WTC11 (cell line): ENCODE data around the gene DNAH17. TPM values are rescaled to one million over a fixed set of nuclear protein-coding genes. Genes with fewer than 3 reads are reported as not detected.

Experiments
- ATAC-seq: fragments of 200-7000 bp; cut with Tn5 transposase; 2 replicates; pipeline ENCODE4 v1.10.0; 2021; ENCODE audit warnings: mild to moderate bottlenecking, moderate library complexity
- CTCF ChIA-PET: fragments of 300-600 bp; sonication (Branson Sonifier 250); formaldehyde crosslinking; loops from one replicate; lab custom pipeline; 2021; ENCODE audit warnings: antibody characterized with exemption; lab: Charles Lee
- POLR2A ChIA-PET: fragments of 350-600 bp; sonication (Branson Sonifier 250); formaldehyde crosslinking; loops from one replicate; lab custom pipeline; 2021; ENCODE audit warnings: antibody characterized with exemption; lab: Charles Lee
- DNase-seq: peaks from one replicate; pipeline ENCODE4 v3.0.0; 2021; ENCODE audit warnings: low spot score
- H3K27ac Mint-ChIP-seq: 2 replicates; pipeline ENCODE4 v1.8.0; 2021; ENCODE audit warnings: mixed read lengths
- H3K27me3 Mint-ChIP-seq: 2 replicates; pipeline ENCODE4 v1.8.0; 2021; ENCODE audit warnings: low read depth, mild to moderate bottlenecking, moderate library complexity, mixed read lengths
- H3K36me3 Mint-ChIP-seq: 2 replicates; pipeline ENCODE4 v1.8.0; 2021; ENCODE audit warnings: mixed read lengths
- H3K4me1 Mint-ChIP-seq: 2 replicates; pipeline ENCODE4 v1.8.0; 2022; ENCODE audit warnings: mixed read lengths
- H3K4me3 Mint-ChIP-seq: 2 replicates; pipeline ENCODE4 v1.8.0; 2021; ENCODE audit warnings: mild to moderate bottlenecking, moderate library complexity, mixed read lengths
- H3K9me3 Mint-ChIP-seq: 2 replicates; pipeline ENCODE4 v1.8.0; 2021; ENCODE audit warnings: mixed read lengths
- AR ChIP-seq: fragments of 250-450 bp; sonication (Bioruptor Pico); IDR thresholded peaks from 2 replicates; pipeline ENCODE4 v1.9.0; 2021; ENCODE audit warnings: mild to moderate bottlenecking
- ATF3 ChIP-seq: sonication (generic); formaldehyde crosslinking; conservative IDR thresholded peaks from 2 replicates; pipeline ENCODE4 v1.8.1; 2022; ENCODE audit warnings: mild to moderate bottlenecking, missing genetic modification reagents
- ATF6 ChIP-seq: sonication (generic); formaldehyde crosslinking; IDR thresholded peaks from 2 replicates; pipeline ENCODE4 v1.8.1; 2023; ENCODE audit warnings: mild to moderate bottlenecking, missing genetic modification reagents
- ESRRA ChIP-seq: sonication (generic); formaldehyde crosslinking; IDR thresholded peaks from 2 replicates; pipeline ENCODE4 v1.8.1; 2022; ENCODE audit warnings: mild to moderate bottlenecking, missing genetic modification reagents, borderline replicate concordance
- FOXP1 ChIP-seq: sonication (generic); formaldehyde crosslinking; IDR thresholded peaks from 2 replicates; pipeline ENCODE4 v1.8.0; 2022; ENCODE audit warnings: missing genetic modification reagents, mild to moderate bottlenecking, moderate library complexity, borderline replicate concordance
- GABPB1 ChIP-seq: sonication (generic); formaldehyde crosslinking; IDR thresholded peaks from 2 replicates; pipeline ENCODE4 v1.8.1; 2023; ENCODE audit warnings: mild to moderate bottlenecking, missing genetic modification reagents
- HMGXB4 ChIP-seq: sonication (generic); formaldehyde crosslinking; IDR thresholded peaks from 2 replicates; pipeline ENCODE4 v1.8.1; 2023; ENCODE audit warnings: mild to moderate bottlenecking, moderate library complexity, missing genetic modification reagents
- JUN ChIP-seq: sonication (generic); formaldehyde crosslinking; IDR thresholded peaks from 2 replicates; pipeline ENCODE4 v1.8.0; 2023; ENCODE audit warnings: mild to moderate bottlenecking, missing genetic modification reagents
- MXD4 ChIP-seq: fragments of 250-450 bp; sonication (Bioruptor Pico); IDR thresholded peaks from 2 replicates; pipeline ENCODE4 v1.8.0; 2021; ENCODE audit warnings: mild to moderate bottlenecking, moderate library complexity, borderline replicate concordance
- MYBL2 ChIP-seq: sonication (generic); formaldehyde crosslinking; IDR thresholded peaks from 2 replicates; pipeline ENCODE4 v1.8.1; 2023; ENCODE audit warnings: mild to moderate bottlenecking, moderate library complexity, missing genetic modification reagents
- PREB ChIP-seq: sonication (generic); formaldehyde crosslinking; IDR thresholded peaks from 2 replicates; pipeline ENCODE4 v1.8.1; 2022; ENCODE audit warnings: mild to moderate bottlenecking, missing genetic modification reagents, moderate library complexity, borderline replicate concordance
- RELA ChIP-seq: sonication (generic); formaldehyde crosslinking; IDR thresholded peaks from 2 replicates; pipeline ENCODE4 v1.8.1; 2022; ENCODE audit warnings: missing genetic modification reagents, mild to moderate bottlenecking, borderline replicate concordance
- SMAD3 ChIP-seq: sonication (generic); formaldehyde crosslinking; IDR thresholded peaks from 2 replicates; pipeline ENCODE4 v1.8.0; 2022; ENCODE audit warnings: missing genetic modification reagents, mild to moderate bottlenecking, borderline replicate concordance
- SMAD4 ChIP-seq: sonication (generic); formaldehyde crosslinking; IDR thresholded peaks from 2 replicates; pipeline ENCODE4 v1.8.0; 2022; ENCODE audit warnings: mild to moderate bottlenecking, missing genetic modification reagents
- SP1 ChIP-seq: sonication (generic); formaldehyde crosslinking; conservative IDR thresholded peaks from 2 replicates; pipeline ENCODE4 v1.8.1; 2022; ENCODE audit warnings: missing genetic modification reagents
- USF2 ChIP-seq: sonication (generic); formaldehyde crosslinking; IDR thresholded peaks from 2 replicates; pipeline ENCODE4 v1.8.1; 2023; ENCODE audit warnings: mild to moderate bottlenecking, missing genetic modification reagents, moderate library complexity
- ZBTB43 ChIP-seq: sonication (generic); formaldehyde crosslinking; IDR thresholded peaks from 2 replicates; pipeline ENCODE4 v1.8.1; 2023; ENCODE audit warnings: mild to moderate bottlenecking, missing genetic modification reagents
- ZNF138 ChIP-seq: sonication (generic); formaldehyde crosslinking; conservative IDR thresholded peaks from 2 replicates; pipeline ENCODE4 v1.8.1; 2022; ENCODE audit warnings: mild to moderate bottlenecking, moderate library complexity, missing genetic modification reagents
- total RNA-seq: library from RNA; stranded (reverse); gene quantifications from 3 replicates; pipeline ENCODE4 v1.2.3, GENCODE V29; 2021

DNAH17 gene
- total RNA-seq, 1 experiment from 2014 or later, result 0.87 TPM

GRCh38 chr17:78494696-78495330 is 82.4 kb downstream of the DNAH17 start:
- H3K4me3 Mint-ChIP-seq, result no peak overlapping the region
- ChIA-PET CTCF (interaction anchor here (1.0 kb wide), 1 partner anchor 216 kb away, joined by 3 read pairs; no protein-coding TSS in a partner anchor), POLR2A (no interaction called here)
- no peak overlapping the region for H3K27ac Mint-ChIP-seq
- DNase-seq (no peak), ATAC-seq (no peak)
- no peaks in the 10 kb centered on the region for H3K36me3 Mint-ChIP-seq
- no peaks in the 10 kb centered on the region for H3K9me3 Mint-ChIP-seq
- H3K27me3 Mint-ChIP-seq, result peaks cover 21% of the 10 kb centered on the region
- TF ChIP-seq HMGXB4 (CRISPR knock-in tag), result no peak
- TF ChIP-seq MYBL2, result no peak
- H3K4me1 Mint-ChIP-seq, result peaks cover 16% of the 10 kb centered on the region

- no peak for ATAC-seq
- Mint-ChIP-seq H3K36me3 (no peaks in the 10 kb centered on the region), H3K4me3 (no peak overlapping the region), H3K9me3 (no peaks in the 10 kb centered on the region), H3K4me1 (peaks cover 13% of the 10 kb centered on the region), H3K27ac (no peak overlapping the region), H3K27me3 (peaks cover 21% of the 10 kb centered on the region)
- CTCF ChIA-PET, result interaction anchor here (1.0 to 2.3 kb wide), 3 partner anchors 134 to 215 kb away, joined by 3 to 11 read pairs (median 3); no protein-coding TSS in a partner anchor
- no peak for DNase-seq
- POLR2A ChIA-PET, result no interaction called here
- TF ChIP-seq ATF3 (CRISPR knock-in tag) (no peak), SP1 (CRISPR knock-in tag) (no peak), ZBTB43 (CRISPR knock-in tag) (0 out of 2 replicates have a peak, but pooled peaks have one; percentile 29), ZNF138 (CRISPR knock-in tag) (no peak), FOXP1 (CRISPR knock-in tag) (no peak), MXD4 (CRISPR knock-in tag) (no peak)
Measured at GRCh38 chr17:78493853-78494695, 83.1 kb downstream of the DNAH17 start.

GRCh38 chr17:78493450-78493849 is 83.7 kb downstream of the DNAH17 start:
- CTCF ChIA-PET, result interaction anchor here (0.6 to 2.3 kb wide), 3 partner anchors 133 to 215 kb away, joined by 3 to 11 read pairs (median 3); no protein-coding TSS in a partner anchor
- no peak overlapping the region for H3K4me3 Mint-ChIP-seq
- TF ChIP-seq PREB (CRISPR knock-in tag) (no peak), AR (CRISPR knock-in tag) (no peak), JUN (CRISPR knock-in tag) (no peak), USF2 (no peak), GABPB1 (CRISPR knock-in tag) (no peak), RELA (no peak), SMAD3 (CRISPR knock-in tag) (no peak), ATF6 (CRISPR knock-in tag) (no peak), SMAD4 (no peak), ESRRA (no peak)

More at GRCh38 chr17:78493450-78493849, 83.7 kb downstream of the DNAH17 start:
- no peaks in the 10 kb centered on the region for H3K9me3 Mint-ChIP-seq
- H3K27ac Mint-ChIP-seq, result no peak overlapping the region
- no peaks in the 10 kb centered on the region for H3K36me3 Mint-ChIP-seq
- H3K27me3 Mint-ChIP-seq, result peaks cover 21% of the 10 kb centered on the region
- no peak for ATAC-seq
- DNase-seq, result no peak
- peaks cover 8% of the 10 kb centered on the region for H3K4me1 Mint-ChIP-seq
- POLR2A ChIA-PET, result no interaction called here
